Suprapubic skin (tissue), 3 donors: ENCODE results near the gene MYO5C.
"Not testable (repeated sequence)": the region's sequence is repeated elsewhere in the genome, so short reads cannot be mapped to it uniquely, and the experiment has no call there.

Experiments
- CTCF ChIP-seq, 2 donors: fragments of 200-600 bp in 1 of 2; fragments of 450-650 bp in 1 of 2; sonication (generic) in 1 of 2; IDR thresholded peaks; one replicate each; pipeline ENCODE4 v1.5.1; 2016 to 2019; ENCODE audit warnings: antibody characterized with exemption in 2 of 2, mild to moderate bottlenecking in 1 of 2, moderate library complexity in 1 of 2
- POLR2A ChIP-seq, 2 donors: fragments of 450-650 bp; IDR thresholded peaks; one replicate each; pipeline ENCODE4 v1.6.1; 2017; ENCODE audit warnings: antibody characterized with exemption in 2 of 2, mild to moderate bottlenecking in 2 of 2, moderate library complexity in 2 of 2

- not testable (repeated sequence) for TF ChIP-seq POLR2A, CTCF (IDR thresholded peaks at IDR 0.05)
These were observed 56.5 kb downstream of the MYO5C start for GRCh38 chr15:52238989-52239525.
